ENCODE measurements around the gene SENP3. TPM values are rescaled to one million over a fixed set of nuclear protein-coding genes. Genes with fewer than 3 reads are reported as not detected.

Gene SENP3
- total RNA-seq, 2 donors from 2014 or later = 47.0 to 80.7 TPM

GRCh38 chr17:7541074-7541621 lies 20.6 kb upstream of the SENP3 start:
- H3K9me3 ChIP-seq = no peaks in the 10 kb centered on the region
- H3K4me1 ChIP-seq (ENCODE audit: control insufficient read depth in 1 of 2, low read depth in 2 of 2) = peaks cover 0 to 13% of the 10 kb centered on the region in 2 donors
- no peak for ATAC-seq (ENCODE audit: insufficient number of reproducible peaks, low FRiP score, low read depth)
- TF ChIP-seq CTCF (IDR thresholded peaks at IDR 0.05) = no peak
- no peak overlapping the region for H3K4me3 ChIP-seq
- no peaks in the 10 kb centered on the region for H3K27me3 ChIP-seq (replicated peaks; ENCODE audit: insufficient read depth)
- no peaks in the 10 kb centered on the region for H3K36me3 ChIP-seq
- no peak for DNase-seq (ENCODE audit: low spot score)
- H3K27ac ChIP-seq = no peak overlapping the region

- H3K27ac ChIP-seq = peak overlapping the region in 1 of 2 donors; percentile 3
- DNase-seq (ENCODE audit: low spot score) = no peak
- no peak for TF ChIP-seq CTCF (IDR thresholded peaks at IDR 0.05)
Measured at GRCh38 chr17:7544911-7545310, 16.8 kb upstream of the SENP3 start.

GRCh38 chr17:7548585-7549400 lies 12.9 kb upstream of the SENP3 start, which contains the start of gene TNFSF12:
Gene TNFSF12 (plus strand): TSS chr17:7549058. CDS start chr17:7549154, 96 bp downstream.
- Histone ChIP-seq H3K27ac (peak within 1 kb of the TSS; percentile 91 to 92), H3K4me1 (ENCODE audit: control insufficient read depth in 1 of 2, low read depth in 2 of 2) (peaks cover 10 to 33% of the 10 kb centered on the region in 2 donors), H3K4me3 (peak within 1 kb of the TSS; percentile 85), H3K36me3 (peaks cover 3% of the 10 kb centered on the region), H3K9me3 (no peaks in the 10 kb centered on the region), H3K27me3 (replicated peaks; ENCODE audit: insufficient read depth) (no peaks in the 10 kb centered on the region)
- ATAC-seq (ENCODE audit: insufficient number of reproducible peaks, low FRiP score, low read depth) (peak; percentile 39), DNase-seq (ENCODE audit: low spot score) (no peak)
- TF ChIP-seq CTCF (IDR thresholded peaks at IDR 0.05) = peak; percentile 36

More at GRCh38 chr17:7544911-7545310, 16.8 kb upstream of the SENP3 start:
- Histone ChIP-seq H3K4me3 (no peak overlapping the region), H3K9me3 (no peaks in the 10 kb centered on the region), H3K27me3 (replicated peaks; ENCODE audit: insufficient read depth) (no peaks in the 10 kb centered on the region), H3K4me1 (ENCODE audit: control insufficient read depth in 1 of 2, low read depth in 2 of 2) (peaks cover 4 to 25% of the 10 kb centered on the region in 2 donors), H3K36me3 (no peaks in the 10 kb centered on the region)
- no peak for ATAC-seq (ENCODE audit: insufficient number of reproducible peaks, low FRiP score, low read depth)

GRCh38 chr17:7549401-7550055 lies 12.2 kb upstream of the SENP3 start:
- no peak for DNase-seq (ENCODE audit: low spot score)
- H3K9me3 ChIP-seq = no peaks in the 10 kb centered on the region
- peaks cover 3% of the 10 kb centered on the region for H3K36me3 ChIP-seq
- H3K27me3 ChIP-seq (replicated peaks; ENCODE audit: insufficient read depth) = no peaks in the 10 kb centered on the region
- peaks cover 10 to 29% of the 10 kb centered on the region in 2 donors for H3K4me1 ChIP-seq (ENCODE audit: control insufficient read depth in 1 of 2, low read depth in 2 of 2)
- ATAC-seq (ENCODE audit: insufficient number of reproducible peaks, low FRiP score, low read depth) = peak; percentile 6
- H3K4me3 ChIP-seq = peak overlapping the region; percentile 85
- H3K27ac ChIP-seq = peak overlapping the region; percentile 91 to 92
- no peak for TF ChIP-seq CTCF (IDR thresholded peaks at IDR 0.05)

- no peak for ATAC-seq (ENCODE audit: insufficient number of reproducible peaks, low FRiP score, low read depth)
- Histone ChIP-seq H3K27ac (peak overlapping the region; percentile 73 to 91), H3K36me3 (peaks cover 3% of the 10 kb centered on the region), H3K4me3 (peak overlapping the region; percentile 85), H3K9me3 (no peaks in the 10 kb centered on the region), H3K27me3 (replicated peaks; ENCODE audit: insufficient read depth) (no peaks in the 10 kb centered on the region), H3K4me1 (ENCODE audit: control insufficient read depth in 1 of 2, low read depth in 2 of 2) (peaks cover 10 to 21% of the 10 kb centered on the region in 2 donors)
- no peak for TF ChIP-seq CTCF (IDR thresholded peaks at IDR 0.05)
- DNase-seq (ENCODE audit: low spot score) = no peak
Measured at GRCh38 chr17:7550344-7550743, 11.4 kb upstream of the SENP3 start.
